Measurements from ENCODE around the gene C1D.

DNA sequence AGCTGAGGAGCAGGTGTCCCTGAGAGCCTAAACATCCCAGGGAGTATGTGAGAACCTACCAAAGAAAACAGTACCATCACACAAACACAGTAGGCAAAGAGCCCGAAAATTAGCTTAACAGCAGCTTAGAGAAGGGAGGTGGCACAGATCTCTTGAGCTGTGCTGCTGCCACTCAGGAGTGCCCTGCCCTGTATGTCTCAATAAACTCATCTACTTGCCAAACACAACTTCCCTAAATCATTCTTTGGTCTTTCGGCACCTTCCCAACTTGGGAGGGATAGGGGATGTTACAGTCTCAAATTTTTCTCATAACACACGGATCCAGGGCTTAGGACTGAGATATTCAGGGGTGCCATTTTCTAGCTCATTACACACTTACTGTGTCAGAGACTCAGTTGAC lies 45.3 kb upstream of the C1D start:
- TF ChIP-seq, protein P1, sequence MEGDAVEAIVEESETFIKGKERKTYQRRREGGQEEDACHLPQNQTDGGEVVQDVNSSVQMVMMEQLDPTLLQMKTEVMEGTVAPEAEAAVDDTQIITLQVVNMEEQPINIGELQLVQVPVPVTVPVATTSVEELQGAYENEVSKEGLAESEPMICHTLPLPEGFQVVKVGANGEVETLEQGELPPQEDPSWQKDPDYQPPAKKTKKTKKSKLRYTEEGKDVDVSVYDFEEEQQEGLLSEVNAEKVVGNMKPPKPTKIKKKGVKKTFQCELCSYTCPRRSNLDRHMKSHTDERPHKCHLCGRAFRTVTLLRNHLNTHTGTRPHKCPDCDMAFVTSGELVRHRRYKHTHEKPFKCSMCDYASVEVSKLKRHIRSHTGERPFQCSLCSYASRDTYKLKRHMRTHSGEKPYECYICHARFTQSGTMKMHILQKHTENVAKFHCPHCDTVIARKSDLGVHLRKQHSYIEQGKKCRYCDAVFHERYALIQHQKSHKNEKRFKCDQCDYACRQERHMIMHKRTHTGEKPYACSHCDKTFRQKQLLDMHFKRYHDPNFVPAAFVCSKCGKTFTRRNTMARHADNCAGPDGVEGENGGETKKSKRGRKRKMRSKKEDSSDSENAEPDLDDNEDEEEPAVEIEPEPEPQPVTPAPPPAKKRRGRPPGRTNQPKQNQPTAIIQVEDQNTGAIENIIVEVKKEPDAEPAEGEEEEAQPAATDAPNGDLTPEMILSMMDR (IDR thresholded peaks at IDR 0.05), result no peak
- TF ChIP-seq POLR2A (IDR thresholded peaks at IDR 0.05), result no peak

Measured in uterus (tissue), 2 donors.